ENCODE results near the gene CHD2. TPM values are rescaled to one million over a fixed set of nuclear protein-coding genes. Genes with fewer than 3 reads are reported as not detected.

Gene CHD2
- total and polyA plus RNA-seq, 4 donors, result 13.9 to 90.2 (median 49.4) TPM

GRCh38 chr15:93040288-93041158 lies 140.4 kb downstream of the CHD2 start (continued):
- no peak for TF ChIP-seq CTCF (IDR thresholded peaks at IDR 0.05; ENCODE audit: low read depth, low read length, missing input control)

- 76% methylated on average over 13 of the region's 13 CpGs for WGBS
- Histone ChIP-seq H3K27me3 (ENCODE audit: control insufficient read depth in 4 of 4, insufficient read depth in 4 of 4, low read length in 3 of 4) (no peaks in the 10 kb centered on the region), H3K9ac (ENCODE audit: low read depth in 1 of 2, low read length in 2 of 2) (no peak overlapping the region), H3K9me3 (ENCODE audit: control insufficient read depth in 4 of 4, low read length in 3 of 4) (peaks cover 0 to 4% (median 0%) of the 10 kb centered on the region in 4 donors), H3K4me1 (ENCODE audit: control insufficient read depth in 4 of 4, insufficient read depth in 4 of 4, low read length in 3 of 4) (no peaks in the 10 kb centered on the region), H3K4me3 (ENCODE audit: low read depth in 1 of 3, low read length in 3 of 3) (no peak overlapping the region), H3K36me3 (ENCODE audit: control insufficient read depth in 4 of 4, insufficient read depth in 3 of 4, low read depth in 1 of 4, low read length in 3 of 4) (no peaks in the 10 kb centered on the region), H3K27ac (ENCODE audit: low read depth in 1 of 2, low read length in 2 of 2) (no peak overlapping the region)
- no peak for TF ChIP-seq FOXA1 (IDR thresholded peaks at IDR 0.05)
- no peak for TF ChIP-seq HNF4A (conservative IDR thresholded peaks at IDR 0.05)
- TF ChIP-seq TAF1 (conservative IDR thresholded peaks at IDR 0.05), result no peak
- no peak for TF ChIP-seq SP1 (IDR thresholded peaks at IDR 0.05)
- TF ChIP-seq RXRA (IDR thresholded peaks at IDR 0.05), result no peak
- TF ChIP-seq NR2F2 (IDR thresholded peaks at IDR 0.05), result no peak
- no peak for TF ChIP-seq FOXA2 (IDR thresholded peaks at IDR 0.05)
- TF ChIP-seq YY1 (IDR thresholded peaks at IDR 0.05), result no peak
- DNase-seq (ENCODE audit: low spot score), result no peak
Observed at GRCh38 chr15:93041159-93041547, 141.0 kb downstream of the CHD2 start.

GRCh38 chr15:93042211-93042610 lies 142.1 kb downstream of the CHD2 start:
- Histone ChIP-seq H3K4me3 (ENCODE audit: low read depth in 1 of 3, low read length in 3 of 3) (no peak overlapping the region), H3K4me1 (ENCODE audit: control insufficient read depth in 4 of 4, insufficient read depth in 4 of 4, low read length in 3 of 4) (no peaks in the 10 kb centered on the region), H3K9ac (ENCODE audit: low read depth in 1 of 2, low read length in 2 of 2) (no peak overlapping the region), H3K27me3 (ENCODE audit: control insufficient read depth in 4 of 4, insufficient read depth in 4 of 4, low read length in 3 of 4) (no peaks in the 10 kb centered on the region), H3K36me3 (ENCODE audit: control insufficient read depth in 4 of 4, insufficient read depth in 3 of 4, low read depth in 1 of 4, low read length in 3 of 4) (no peaks in the 10 kb centered on the region), H3K27ac (ENCODE audit: low read depth in 1 of 2, low read length in 2 of 2) (no peak overlapping the region), H3K9me3 (ENCODE audit: control insufficient read depth in 4 of 4, low read length in 3 of 4) (peaks cover 0 to 4% (median 2%) of the 10 kb centered on the region in 4 donors)
- TF ChIP-seq REST (IDR thresholded peaks at IDR 0.05), result no peak
- TF ChIP-seq ZBTB33 (IDR thresholded peaks at IDR 0.05), result no peak
- no peak for TF ChIP-seq MAX (IDR thresholded peaks at IDR 0.05)
- no peak for TF ChIP-seq FOXA2 (IDR thresholded peaks at IDR 0.05)
- TF ChIP-seq EGR1 (IDR thresholded peaks at IDR 0.05; ENCODE audit: low read depth in 2 of 2), result no peak
- no peak for TF ChIP-seq ATF3 (IDR thresholded peaks at IDR 0.05)
- TF ChIP-seq FOXA1 (IDR thresholded peaks at IDR 0.05), result no peak
- TF ChIP-seq CTCF (IDR thresholded peaks at IDR 0.05; ENCODE audit: low read depth, low read length, missing input control), result no peak
- TF ChIP-seq RAD21 (IDR thresholded peaks at IDR 0.05), result no peak
- no peak for TF ChIP-seq HNF4A (conservative IDR thresholded peaks at IDR 0.05)
- TF ChIP-seq RXRA (IDR thresholded peaks at IDR 0.05), result no peak
- TF ChIP-seq HNF4G (IDR thresholded peaks at IDR 0.05), result no peak
- TF ChIP-seq SP1 (IDR thresholded peaks at IDR 0.05), result no peak
- TF ChIP-seq NR2F2 (IDR thresholded peaks at IDR 0.05), result no peak
- no peak for TF ChIP-seq JUND (IDR thresholded peaks at IDR 0.05)
- no peak for TF ChIP-seq GABPA (IDR thresholded peaks at IDR 0.05 in 1 of 2, conservative IDR thresholded peaks at IDR 0.05 in 1 of 2)
- TF ChIP-seq YY1 (IDR thresholded peaks at IDR 0.05), result no peak
- no peak for TF ChIP-seq TAF1 (conservative IDR thresholded peaks at IDR 0.05)
- DNase-seq (ENCODE audit: low spot score), result no peak
- WGBS, result 42% methylated on average over 3 of the region's 3 CpGs
